ENCODE measurements around the gene PCDHAC1. TPM values are rescaled to one million over a fixed set of nuclear protein-coding genes. Genes with fewer than 3 reads are reported as not detected.

PCDHAC1 gene
- total and polyA plus RNA-seq, 2 donors (not counting 3 experiments of a cell fraction or from before 2014, with no cell fraction given), result not detected

DNA sequence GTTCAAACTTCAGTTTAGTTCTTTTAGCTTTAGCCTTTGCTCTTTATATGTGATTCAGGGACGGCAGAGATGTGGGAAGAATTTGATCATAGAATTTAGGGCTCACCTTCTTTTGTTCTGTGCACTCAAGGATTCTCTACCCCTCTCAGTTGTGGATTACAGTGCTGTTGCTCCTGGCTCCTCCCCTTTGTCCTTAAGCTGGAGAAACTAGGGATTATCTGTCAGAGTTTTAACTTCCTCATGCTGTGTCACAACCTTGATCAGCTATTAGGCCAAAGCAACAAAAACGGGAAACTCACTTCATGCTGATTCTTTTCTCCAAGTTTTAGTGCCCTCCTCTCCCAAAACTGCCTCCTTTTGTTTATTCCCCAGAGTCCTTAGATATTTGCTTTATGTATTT, 27.1 kb downstream of the PCDHAC1 start:
- no TSS peak for BruUV-seq (replicated peaks)
- FAIRE-seq (no peak), DNase-seq (ENCODE audit: low read depth, low spot score) (no peak)
- intact Hi-C loops (cut with micrococcal nuclease) (no loop called here), dilution Hi-C loops (cut with MboI; ENCODE audit: extremely low pct_ligation_motif_present, low sequenced_read_pairs) (no loop called here)
- Histone ChIP-seq H3K27me3 (ENCODE audit: control insufficient read depth in 2 of 2, insufficient read depth in 2 of 2, low read length in 2 of 2) (no peaks in the 10 kb centered on the region), H4K20me1 (replicated peaks; ENCODE audit: control insufficient read depth, extremely low read depth, insufficient read depth, low read length) (no peaks in the 10 kb centered on the region), H3K36me3 (ENCODE audit: control insufficient read depth in 2 of 2, extremely low read depth in 1 of 2, insufficient read depth in 2 of 2, low read length in 2 of 2) (no peaks in the 10 kb centered on the region), H3K27ac (ENCODE audit: insufficient read depth, low read depth, low read length) (no peak overlapping the region), H3K9me1 (replicated peaks; ENCODE audit: control insufficient read depth, extremely low read depth, insufficient read depth, low read length) (no peaks in the 10 kb centered on the region), H3K4me3 (replicated peaks in 1 of 3; ENCODE audit: insufficient read depth in 1 of 3, low read depth in 1 of 3, low read length in 3 of 3) (no peak overlapping the region), H2AFZ (ENCODE audit: low read depth, low read length) (no peak overlapping the region), H3K4me1 (ENCODE audit: control insufficient read depth, extremely low read depth, insufficient read depth, low read length) (no peaks in the 10 kb centered on the region), H3K79me2 (ENCODE audit: control insufficient read depth, insufficient read depth, low read length) (no peaks in the 10 kb centered on the region), H3K9me3 (replicated peaks; ENCODE audit: control insufficient read depth, insufficient read depth, low read length) (no peaks in the 10 kb centered on the region), H3K9ac (replicated peaks; ENCODE audit: extremely low read depth, insufficient read depth, low read length) (no peak overlapping the region), H3K4me2 (ENCODE audit: insufficient read depth, low read length) (no peak overlapping the region)
- CTCF ChIA-PET, result no interaction called here
- POLR2A ChIA-PET, result no interaction called here
- no peak for TF ChIP-seq MYC (IDR thresholded peaks at IDR 0.05; ENCODE audit: low read depth, low read length)
- no peak for TF ChIP-seq FOS (IDR thresholded peaks at IDR 0.05; ENCODE audit: borderline replicate concordance, insufficient read depth, low read length)
- TF ChIP-seq GATA2 (IDR thresholded peaks at IDR 0.05; ENCODE audit: insufficient read depth, insufficient read length, low read depth, low read length), result no peak
- TF ChIP-seq, protein P1, sequence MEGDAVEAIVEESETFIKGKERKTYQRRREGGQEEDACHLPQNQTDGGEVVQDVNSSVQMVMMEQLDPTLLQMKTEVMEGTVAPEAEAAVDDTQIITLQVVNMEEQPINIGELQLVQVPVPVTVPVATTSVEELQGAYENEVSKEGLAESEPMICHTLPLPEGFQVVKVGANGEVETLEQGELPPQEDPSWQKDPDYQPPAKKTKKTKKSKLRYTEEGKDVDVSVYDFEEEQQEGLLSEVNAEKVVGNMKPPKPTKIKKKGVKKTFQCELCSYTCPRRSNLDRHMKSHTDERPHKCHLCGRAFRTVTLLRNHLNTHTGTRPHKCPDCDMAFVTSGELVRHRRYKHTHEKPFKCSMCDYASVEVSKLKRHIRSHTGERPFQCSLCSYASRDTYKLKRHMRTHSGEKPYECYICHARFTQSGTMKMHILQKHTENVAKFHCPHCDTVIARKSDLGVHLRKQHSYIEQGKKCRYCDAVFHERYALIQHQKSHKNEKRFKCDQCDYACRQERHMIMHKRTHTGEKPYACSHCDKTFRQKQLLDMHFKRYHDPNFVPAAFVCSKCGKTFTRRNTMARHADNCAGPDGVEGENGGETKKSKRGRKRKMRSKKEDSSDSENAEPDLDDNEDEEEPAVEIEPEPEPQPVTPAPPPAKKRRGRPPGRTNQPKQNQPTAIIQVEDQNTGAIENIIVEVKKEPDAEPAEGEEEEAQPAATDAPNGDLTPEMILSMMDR (IDR thresholded peaks at IDR 0.05; ENCODE audit: extremely low read depth in 1 of 2, insufficient read depth in 1 of 2, low read depth in 1 of 2, low read length in 2 of 2), result no peak
- no peak for TF ChIP-seq JUN (IDR thresholded peaks at IDR 0.05; ENCODE audit: borderline replicate concordance, insufficient read depth, insufficient read length, low read depth)
- no peak for TF ChIP-seq POLR2AphosphoS5 (IDR thresholded peaks at IDR 0.05; ENCODE audit: insufficient read depth, low read depth, low read length)
- TF ChIP-seq, protein P2, sequence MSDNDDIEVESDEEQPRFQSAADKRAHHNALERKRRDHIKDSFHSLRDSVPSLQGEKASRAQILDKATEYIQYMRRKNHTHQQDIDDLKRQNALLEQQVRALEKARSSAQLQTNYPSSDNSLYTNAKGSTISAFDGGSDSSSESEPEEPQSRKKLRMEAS (IDR thresholded peaks at IDR 0.05; ENCODE audit: insufficient read depth, insufficient read length), result no peak
- TF ChIP-seq EZH2 (IDR thresholded peaks at IDR 0.05; ENCODE audit: borderline replicate concordance, low read depth, low read length, severe bottlenecking), result no peak
- no peak for TF ChIP-seq POLR2A (IDR thresholded peaks at IDR 0.05; ENCODE audit: low read depth, low read length)

Data from endothelial cell of umbilical vein (primary cell).